Activated naive CD8-positive, alpha-beta T cell treated with anti-CD3 and anti-CD28 coated beads, Interleukin-2, amount 50 U/mL, for 24 hours (primary cell): Measurements from ENCODE around the gene CD34.

Experiments used
- ATAC-seq: fragments of 150-1000 bp; cut with Tn5 transposase; one replicate; pipeline ENCODE4 v1.10.0; 2021
- DNase-seq: peaks from one replicate; pipeline ENCODE4 v3.0.0; 2021
- H3K27ac Mint-ChIP-seq: one replicate; pipeline ENCODE4 v1.8.0; 2021; ENCODE audit warnings: mild to moderate bottlenecking, mixed read lengths
- H3K27me3 Mint-ChIP-seq: one replicate; pipeline ENCODE4 v1.8.0; 2021; ENCODE audit warnings: mixed read lengths
- H3K36me3 Mint-ChIP-seq: one replicate; pipeline ENCODE4 v1.8.0; 2021; ENCODE audit warnings: low read depth, mixed read lengths
- H3K4me1 Mint-ChIP-seq: one replicate; pipeline ENCODE4 v1.8.0; 2021; ENCODE audit warnings: mixed read lengths
- H3K4me3 Mint-ChIP-seq: one replicate; pipeline ENCODE4 v1.8.0; 2021; ENCODE audit warnings: mild to moderate bottlenecking, moderate library complexity, mixed read lengths
- H3K9me3 Mint-ChIP-seq: one replicate; pipeline ENCODE4 v1.8.0; 2021; ENCODE audit warnings: mixed read lengths

The CD34 gene

DNA sequence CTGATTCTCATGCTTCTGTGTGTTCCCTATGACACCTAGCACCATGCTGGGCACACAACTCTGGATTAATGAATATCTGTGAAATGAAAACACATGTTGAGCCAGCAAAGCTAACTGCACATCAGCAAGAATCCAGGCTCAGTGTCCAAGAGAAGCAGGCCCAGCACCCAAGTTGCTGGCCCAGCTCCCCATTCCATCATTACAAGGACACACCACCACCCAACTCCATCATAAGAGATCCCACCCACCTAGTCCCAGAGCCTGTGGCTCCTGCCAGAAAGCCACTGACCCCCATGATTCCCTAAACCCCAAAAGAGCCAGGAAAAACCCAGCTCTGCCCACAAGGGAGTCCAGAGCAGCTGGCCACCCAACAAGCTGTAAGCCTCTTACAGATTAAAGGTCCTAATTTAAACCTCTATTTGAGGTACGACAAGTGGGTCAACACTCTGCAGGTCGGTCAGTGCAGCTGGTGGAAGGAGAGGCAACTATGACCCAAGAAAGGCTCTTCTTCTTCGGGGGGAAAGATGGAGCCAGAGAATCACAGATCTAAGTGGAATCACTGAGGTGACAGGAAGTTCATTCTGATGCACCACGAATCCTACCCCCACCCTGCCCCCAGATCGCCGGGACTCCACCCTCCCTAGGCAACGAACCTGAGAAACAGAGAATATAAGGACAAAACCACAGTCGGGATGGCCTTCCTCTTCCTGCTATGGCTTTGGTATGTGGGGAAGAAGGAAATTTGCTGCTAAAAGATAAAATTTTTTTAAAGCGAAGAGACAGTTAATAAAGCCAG is 58.2 kb downstream of the CD34 start:
- no peak for ATAC-seq
- Mint-ChIP-seq H3K9me3 (no peaks in the 10 kb centered on the region), H3K4me1 (peaks cover 74% of the 10 kb centered on the region), H3K36me3 (peaks cover 22% of the 10 kb centered on the region), H3K27ac (no peak overlapping the region), H3K27me3 (no peaks in the 10 kb centered on the region), H3K4me3 (no peak overlapping the region)
- DNase-seq, result no peak

DNA sequence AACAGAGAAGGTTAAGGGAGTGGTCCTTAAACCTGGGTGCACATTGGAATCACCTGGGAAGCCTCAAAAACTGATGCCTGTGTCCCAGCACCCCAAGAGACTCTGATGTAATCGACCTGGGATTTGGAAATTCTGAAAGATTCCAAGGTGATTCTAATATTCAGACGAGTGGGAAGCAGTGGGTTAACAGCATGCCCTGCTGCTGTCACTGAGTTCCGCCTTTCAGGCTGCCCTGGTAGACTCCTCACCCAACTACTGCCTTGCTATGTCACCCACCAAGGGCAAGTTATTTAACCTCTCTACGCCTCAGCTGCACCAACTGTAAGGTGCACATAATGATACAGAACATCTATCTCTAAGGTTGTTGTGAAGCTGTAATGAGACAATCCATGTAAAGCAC is 59.2 kb downstream of the CD34 start:
- no peak for DNase-seq
- no peak for ATAC-seq
- no peaks in the 10 kb centered on the region for H3K27me3 Mint-ChIP-seq
- peaks cover 73% of the 10 kb centered on the region for H3K4me1 Mint-ChIP-seq
- H3K9me3 Mint-ChIP-seq, result no peaks in the 10 kb centered on the region
- peaks cover 19% of the 10 kb centered on the region for H3K36me3 Mint-ChIP-seq
- no peak overlapping the region for H3K4me3 Mint-ChIP-seq
- H3K27ac Mint-ChIP-seq, result no peak overlapping the region

DNA sequence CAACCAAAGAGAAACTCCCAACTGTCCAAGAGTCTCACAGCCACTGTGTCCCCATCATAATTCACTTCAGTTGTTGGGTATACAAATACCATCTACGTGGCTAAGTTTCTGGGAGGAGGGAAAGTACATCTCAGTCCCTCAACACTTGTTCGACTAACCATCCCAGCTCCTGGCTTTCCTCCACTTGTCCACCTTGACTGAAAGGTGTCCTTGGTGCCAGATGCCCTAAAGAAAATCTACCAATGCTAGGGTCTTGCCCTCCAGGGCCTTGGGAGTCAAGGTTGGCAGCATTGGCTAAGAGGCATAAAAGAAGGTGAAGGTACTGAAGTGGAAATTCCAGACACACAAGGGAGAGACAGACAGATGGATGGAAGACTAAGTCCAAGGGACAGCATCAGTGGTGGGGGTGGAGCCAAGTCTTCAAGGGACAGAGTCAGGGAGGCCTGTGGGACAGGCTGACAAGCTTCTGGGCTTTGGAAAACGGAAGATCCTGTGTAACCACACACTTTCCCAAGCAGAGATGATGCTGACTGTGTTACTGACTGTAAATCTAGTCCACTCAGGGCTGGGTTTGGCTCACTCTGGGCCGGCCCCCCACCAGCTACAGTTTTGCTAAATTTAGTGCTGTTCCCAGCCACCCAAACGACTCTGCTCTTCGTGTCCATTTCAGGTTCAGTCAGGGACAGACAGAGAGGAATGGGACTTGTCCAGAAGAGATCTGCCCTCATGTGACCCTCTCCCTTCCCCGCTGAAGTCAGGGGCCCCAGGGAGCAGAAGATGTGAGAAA is 60.1 kb downstream of the CD34 start:
- Mint-ChIP-seq H3K36me3 (peaks cover 16% of the 10 kb centered on the region), H3K27ac (peak overlapping the region; percentile 50), H3K4me3 (no peak overlapping the region), H3K27me3 (no peaks in the 10 kb centered on the region), H3K9me3 (no peaks in the 10 kb centered on the region), H3K4me1 (peaks cover 64% of the 10 kb centered on the region)
- DNase-seq, result no peak
- ATAC-seq, result no peak

DNA sequence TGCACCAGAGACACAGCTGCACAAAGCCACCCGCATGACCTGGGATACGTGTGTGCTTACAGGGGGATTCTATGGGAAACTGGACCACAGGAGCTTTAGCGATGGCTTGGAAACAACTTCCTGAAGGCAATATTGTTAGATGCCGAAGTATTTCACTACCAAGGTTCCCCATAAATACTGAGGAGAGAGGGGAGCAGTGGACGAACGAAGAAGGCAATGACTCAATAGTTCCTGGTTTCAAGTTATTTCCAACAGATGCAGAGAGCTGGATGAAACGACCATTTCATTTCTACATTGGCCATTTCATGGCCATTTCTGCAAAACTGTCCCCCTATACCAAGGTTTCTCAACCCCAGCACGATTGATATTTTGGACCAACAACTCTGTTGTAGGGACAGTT is 61.3 kb downstream of the CD34 start:
- Mint-ChIP-seq H3K27ac (no peak overlapping the region), H3K4me1 (peaks cover 63% of the 10 kb centered on the region), H3K27me3 (no peaks in the 10 kb centered on the region), H3K36me3 (peaks cover 22% of the 10 kb centered on the region), H3K4me3 (no peak overlapping the region), H3K9me3 (no peaks in the 10 kb centered on the region)
- DNase-seq, result no peak
- no peak for ATAC-seq

DNA sequence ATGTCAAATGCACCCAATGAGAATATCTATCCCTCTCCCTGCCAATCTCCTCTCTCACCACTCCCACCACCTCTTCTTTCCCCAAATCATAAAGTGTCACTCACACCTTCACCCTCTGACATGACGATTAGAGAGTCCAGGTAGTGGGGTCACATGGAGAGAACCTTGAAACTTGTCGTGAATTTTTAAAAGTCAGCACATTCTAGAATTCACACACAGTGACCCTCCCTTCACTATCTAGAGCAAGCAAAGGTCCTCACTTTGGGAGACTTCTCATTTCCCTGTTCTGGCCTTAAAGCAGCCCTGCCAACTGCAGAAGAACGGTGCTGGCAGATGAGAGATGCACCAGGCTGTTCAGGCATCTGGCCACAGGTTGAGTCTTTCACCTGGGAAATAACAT is 61.9 kb downstream of the CD34 start:
- Mint-ChIP-seq H3K4me1 (peaks cover 63% of the 10 kb centered on the region), H3K4me3 (no peak overlapping the region), H3K27me3 (no peaks in the 10 kb centered on the region), H3K9me3 (no peaks in the 10 kb centered on the region), H3K27ac (peak overlapping the region; percentile 11), H3K36me3 (peaks cover 23% of the 10 kb centered on the region)
- ATAC-seq (no peak), DNase-seq (no peak)

DNA sequence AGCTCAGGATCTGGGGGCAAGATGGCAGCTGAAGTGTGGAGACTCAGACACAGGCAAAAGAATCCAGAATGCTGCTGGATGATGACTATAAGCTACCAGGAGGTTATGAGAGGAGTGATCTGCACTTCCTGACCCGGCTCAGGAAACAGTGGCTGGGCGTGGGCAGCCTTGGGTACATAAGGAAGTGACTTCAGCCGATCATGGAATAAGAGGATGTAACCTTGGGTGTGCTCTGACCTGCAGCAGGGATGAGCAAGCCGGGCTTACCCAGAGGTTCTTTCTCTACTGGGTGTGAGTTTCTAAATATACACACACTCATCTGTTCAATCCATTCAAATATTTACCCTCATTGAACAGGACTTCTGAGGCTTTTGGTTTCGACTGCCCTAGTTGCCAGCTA is 62.7 kb downstream of the CD34 start:
- H3K4me1 Mint-ChIP-seq, result peaks cover 58% of the 10 kb centered on the region
- peak overlapping the region; percentile 9 for H3K4me3 Mint-ChIP-seq
- H3K27ac Mint-ChIP-seq, result peak overlapping the region; percentile 63
- DNase-seq, result peak; percentile 60
- ATAC-seq, result peak; percentile 96
- H3K9me3 Mint-ChIP-seq, result no peaks in the 10 kb centered on the region
- peaks cover 23% of the 10 kb centered on the region for H3K36me3 Mint-ChIP-seq
- no peaks in the 10 kb centered on the region for H3K27me3 Mint-ChIP-seq

DNA sequence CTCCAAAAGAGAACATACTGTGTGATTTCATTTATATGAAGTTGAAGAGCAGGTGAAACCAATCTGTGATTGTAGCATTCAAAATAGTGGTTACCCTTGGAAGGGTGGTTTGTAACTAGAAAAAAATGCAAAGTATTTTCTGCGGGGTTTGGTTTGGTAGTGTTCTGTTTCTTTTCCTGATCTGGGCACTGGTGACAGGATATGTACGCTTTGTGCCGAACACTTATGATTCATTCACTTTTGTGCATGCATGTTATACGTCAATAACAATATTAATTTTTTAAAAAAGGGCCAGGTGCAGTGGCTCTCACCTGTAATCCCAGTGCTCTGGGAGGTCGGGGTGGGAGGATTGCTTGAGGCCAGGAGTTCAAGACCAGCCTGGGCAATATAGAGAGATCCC is 63.8 kb downstream of the CD34 start:
- DNase-seq (no peak), ATAC-seq (no peak)
- H3K36me3 Mint-ChIP-seq, result peaks cover 23% of the 10 kb centered on the region
- no peak overlapping the region for H3K27ac Mint-ChIP-seq
- H3K4me3 Mint-ChIP-seq, result no peak overlapping the region
- H3K27me3 Mint-ChIP-seq, result no peaks in the 10 kb centered on the region
- peaks cover 48% of the 10 kb centered on the region for H3K4me1 Mint-ChIP-seq
- no peaks in the 10 kb centered on the region for H3K9me3 Mint-ChIP-seq

DNA sequence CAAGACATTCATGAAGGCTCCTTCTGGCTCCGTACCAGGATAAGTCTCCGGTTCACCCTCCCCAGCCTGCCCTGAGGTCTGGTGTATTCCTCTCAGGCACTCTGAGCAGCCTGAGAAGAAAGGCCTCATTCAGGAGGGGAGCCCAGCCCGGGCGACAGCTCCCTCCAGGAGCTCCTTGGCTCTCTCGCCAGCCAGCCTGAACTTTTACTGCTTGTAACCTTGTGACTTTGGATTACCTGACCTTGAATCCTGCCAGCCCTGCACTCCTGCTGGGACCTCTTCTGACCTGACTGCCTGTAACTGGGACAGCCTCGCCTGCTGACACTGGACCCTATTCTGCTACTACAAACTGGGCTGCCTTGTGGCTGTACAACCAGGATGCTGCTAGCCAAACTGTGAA is 65.8 kb downstream of the CD34 start:
- DNase-seq (no peak), ATAC-seq (no peak)
- Mint-ChIP-seq H3K36me3 (peaks cover 14% of the 10 kb centered on the region), H3K4me1 (peaks cover 37% of the 10 kb centered on the region), H3K9me3 (no peaks in the 10 kb centered on the region), H3K27ac (peak overlapping the region; percentile 17), H3K27me3 (no peaks in the 10 kb centered on the region), H3K4me3 (no peak overlapping the region)

DNA sequence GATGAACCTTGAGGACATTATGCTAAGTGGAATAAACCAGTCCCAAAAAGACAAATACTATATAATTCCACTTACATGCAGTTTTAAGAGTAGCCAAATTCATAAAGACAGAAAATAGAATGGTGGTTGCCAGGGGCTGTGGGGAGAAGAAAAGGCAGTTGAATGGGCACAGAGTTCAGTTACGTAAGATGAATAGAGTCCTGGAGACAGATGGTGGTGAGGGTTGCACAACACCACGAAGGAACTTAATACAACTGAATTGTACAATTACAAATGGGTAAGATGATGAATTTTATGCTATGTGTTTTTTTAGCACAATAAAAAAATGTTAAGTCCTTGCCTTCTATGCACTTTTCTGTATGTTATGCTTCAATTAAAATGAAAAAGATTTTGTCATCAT is 66.6 kb downstream of the CD34 start:
- Mint-ChIP-seq H3K4me1 (peaks cover 35% of the 10 kb centered on the region), H3K9me3 (no peaks in the 10 kb centered on the region), H3K4me3 (no peak overlapping the region), H3K27me3 (no peaks in the 10 kb centered on the region), H3K27ac (no peak overlapping the region), H3K36me3 (peaks cover 13% of the 10 kb centered on the region)
- DNase-seq (no peak), ATAC-seq (no peak)

DNA sequence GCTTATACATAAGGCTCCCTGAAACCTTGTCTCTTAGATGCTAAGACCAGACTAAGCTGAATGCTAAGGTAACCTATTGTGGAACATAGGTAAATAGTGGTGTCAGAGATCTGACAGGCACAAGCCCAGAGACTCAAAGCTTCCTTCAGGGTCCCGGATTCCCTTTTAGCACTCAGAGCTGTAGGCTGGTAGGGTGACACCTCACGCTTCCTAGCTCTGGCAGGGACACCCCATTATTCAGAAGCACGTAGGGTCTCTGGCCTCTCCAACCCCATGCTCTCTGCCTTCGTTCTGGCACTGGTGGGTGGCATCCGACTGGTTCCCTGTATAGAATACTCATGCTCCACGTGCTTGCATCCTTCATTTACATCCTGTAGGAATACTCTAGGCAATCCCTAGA is 68.4 kb downstream of the CD34 start:
- Mint-ChIP-seq H3K4me1 (peaks cover 36% of the 10 kb centered on the region), H3K9me3 (no peaks in the 10 kb centered on the region), H3K27me3 (no peaks in the 10 kb centered on the region), H3K36me3 (peaks cover 15% of the 10 kb centered on the region), H3K4me3 (no peak overlapping the region), H3K27ac (no peak overlapping the region)
- no peak for ATAC-seq
- no peak for DNase-seq

DNA sequence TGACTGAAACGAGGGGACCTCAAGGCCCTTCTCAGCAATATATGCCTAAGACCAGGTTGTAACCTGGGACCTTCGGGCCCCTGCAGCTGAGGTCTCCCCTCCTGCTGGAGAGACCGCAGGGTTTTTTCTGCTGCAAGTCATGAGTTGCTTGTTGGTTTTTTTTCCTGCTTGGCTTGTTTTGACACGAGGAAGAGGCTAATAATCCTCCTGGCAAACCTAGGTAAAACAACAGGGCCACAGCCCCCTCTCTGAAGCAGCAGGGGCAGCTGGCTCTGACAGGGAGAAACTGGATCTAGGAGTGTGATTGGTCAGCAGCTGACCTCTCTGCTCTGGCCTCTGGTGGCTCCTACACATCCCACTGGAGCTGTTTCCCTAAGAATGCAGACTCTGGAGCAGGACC is 69.0 kb downstream of the CD34 start:
- H3K27me3 Mint-ChIP-seq, result no peaks in the 10 kb centered on the region

DNA sequence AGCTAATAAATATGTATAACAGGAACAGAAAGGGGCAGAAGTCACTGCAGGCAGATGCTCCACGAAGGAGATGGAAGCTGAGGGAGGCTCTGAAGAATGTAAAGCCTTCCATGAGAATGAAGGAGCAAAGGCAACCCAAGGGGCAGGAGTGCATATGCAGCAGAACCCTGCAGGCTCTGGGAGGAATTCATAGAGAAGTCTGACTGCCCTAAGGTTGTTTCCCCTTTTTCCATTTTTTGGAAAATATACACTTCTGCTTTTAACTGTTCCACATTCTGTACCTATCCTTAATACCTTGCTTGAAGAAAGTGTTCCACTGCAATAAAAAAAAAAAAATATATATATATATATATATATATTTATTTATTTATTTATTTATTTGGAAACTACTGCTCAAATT is 69.6 kb downstream of the CD34 start:
- DNase-seq, result no peak
- Mint-ChIP-seq H3K4me3 (no peak overlapping the region), H3K36me3 (peaks cover 20% of the 10 kb centered on the region), H3K27ac (no peak overlapping the region), H3K9me3 (no peaks in the 10 kb centered on the region), H3K27me3 (no peaks in the 10 kb centered on the region), H3K4me1 (peaks cover 43% of the 10 kb centered on the region)
- no peak for ATAC-seq

More for the DNA sequence above, 69.0 kb downstream of the CD34 start:
- peaks cover 39% of the 10 kb centered on the region for H3K4me1 Mint-ChIP-seq
- no peaks in the 10 kb centered on the region for H3K9me3 Mint-ChIP-seq
- H3K36me3 Mint-ChIP-seq, result peaks cover 18% of the 10 kb centered on the region
- DNase-seq (no peak), ATAC-seq (no peak)
- H3K4me3 Mint-ChIP-seq, result no peak overlapping the region
- H3K27ac Mint-ChIP-seq, result no peak overlapping the region

DNA sequence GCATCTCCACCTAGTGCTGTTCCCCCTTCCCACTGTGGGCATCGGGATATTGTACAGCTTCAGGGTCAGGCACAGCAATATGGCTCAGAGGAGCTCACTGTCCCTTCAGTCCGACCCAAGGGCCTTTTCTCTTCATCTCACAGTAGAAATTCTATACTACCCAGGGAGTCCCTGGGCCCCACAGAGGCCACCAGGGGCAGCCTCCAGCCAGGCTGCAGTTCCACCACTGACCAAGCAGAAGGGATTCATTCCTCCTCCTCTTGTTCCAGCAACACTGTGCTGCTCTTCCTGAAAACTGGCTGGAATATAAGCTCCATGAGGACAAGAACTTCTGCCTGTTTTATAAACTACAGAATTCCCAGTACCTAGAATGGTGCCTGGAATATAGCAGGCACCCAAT is 70.5 kb downstream of the CD34 start:
- H3K36me3 Mint-ChIP-seq, result peaks cover 18% of the 10 kb centered on the region

DNA sequence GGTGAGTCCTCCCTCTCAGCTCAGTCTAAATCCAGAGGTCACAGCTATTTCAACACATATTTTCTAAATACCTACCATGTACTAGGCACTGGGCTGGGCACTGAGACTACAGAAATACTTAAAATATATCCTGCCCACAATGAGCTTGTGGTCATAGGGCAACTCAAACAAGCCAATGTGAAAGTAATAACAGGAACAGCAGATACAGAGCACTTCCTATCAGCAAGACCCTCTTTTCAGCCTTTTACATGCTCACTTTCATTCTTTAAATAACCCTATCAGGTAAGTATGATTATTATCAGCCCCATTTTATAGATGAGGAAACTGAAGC is 71.9 kb downstream of the CD34 start:
- peaks cover 57% of the 10 kb centered on the region for H3K4me1 Mint-ChIP-seq
- H3K36me3 Mint-ChIP-seq, result peaks cover 13% of the 10 kb centered on the region
- H3K9me3 Mint-ChIP-seq, result no peaks in the 10 kb centered on the region
- DNase-seq (no peak), ATAC-seq (peak; percentile 30)
- peak overlapping the region; percentile 30 for H3K27ac Mint-ChIP-seq
- no peaks in the 10 kb centered on the region for H3K27me3 Mint-ChIP-seq
- no peak overlapping the region for H3K4me3 Mint-ChIP-seq

More for the DNA sequence above, 70.5 kb downstream of the CD34 start:
- Mint-ChIP-seq H3K27me3 (no peaks in the 10 kb centered on the region), H3K27ac (no peak overlapping the region), H3K4me3 (no peak overlapping the region), H3K4me1 (peaks cover 50% of the 10 kb centered on the region), H3K9me3 (no peaks in the 10 kb centered on the region)
- no peak for ATAC-seq
- no peak for DNase-seq
